Cardiac muscle cell (in vitro differentiated cells and primary cell): ENCODE results near the gene MICALL2. TPM values are rescaled to one million over a fixed set of nuclear protein-coding genes. Genes with fewer than 3 reads are reported as not detected.

Experiments used
- DNase-seq, 2 donors: peaks; one replicate each; pipeline versions ENCODE4 v3.0.0 to v3.0.0-alpha.2; 2010 to 2017; ENCODE audit warnings: low read depth in 1 of 2, low spot score in 1 of 2
- H3K27ac ChIP-seq: fragments of 200-600 bp; sonication (generic); 2 replicates; pipeline ENCODE4 v1.5.1; 2016
- H3K27me3 ChIP-seq: fragments of 200-600 bp; sonication (generic); 2 replicates; pipeline ENCODE4 v1.6.0; 2016; ENCODE audit warnings: control low read depth
- H3K36me3 ChIP-seq: fragments of 200-600 bp; sonication (generic); 2 replicates; pipeline ENCODE4 v1.5.1; 2016; ENCODE audit warnings: control low read depth
- H3K4me1 ChIP-seq: fragments of 200-600 bp; sonication (generic); 2 replicates; pipeline ENCODE4 v1.8.1; 2017; ENCODE audit warnings: low read depth, mild to moderate bottlenecking, mixed run types
- H3K4me3 ChIP-seq: fragments of 200-600 bp; sonication (generic); 2 replicates; pipeline ENCODE4 v1.5.1; 2016; ENCODE audit warnings: mild to moderate bottlenecking
- H3K9me3 ChIP-seq: fragments of 200-600 bp; sonication (generic); 2 replicates; pipeline ENCODE4 v1.5.1; 2017; ENCODE audit warnings: low read depth, mild to moderate bottlenecking, control low read depth
- CTCF ChIP-seq: IDR thresholded peaks from 2 replicates; pipeline ENCODE4 v1.5.1; 2012; ENCODE audit warnings: low read depth, mild to moderate bottlenecking, low read length
- polyA plus RNA-seq: library from polyadenylated mRNA; unstranded; fragments of >200 nt; fragmentation: Nextera tagmentation; extraction: Ambion mirVana; gene quantifications from 2 replicates; pipeline ENCODE4 v1.2.1, GENCODE V29; 2016
- total RNA-seq: library from RNA; depleted of rRNA; stranded (reverse); fragments of >200 nt; gene quantifications from 2 replicates; pipeline ENCODE4 v1.2.3, GENCODE V29; 2016

The MICALL2 gene
- total and polyA plus RNA-seq, 2 experiments from 2014 or later, result 19.5 to 22.0 TPM

- Histone ChIP-seq H3K9me3 (no peaks in the 10 kb centered on the region), H3K27ac (no peak overlapping the region), H3K4me3 (no peak overlapping the region), H3K36me3 (no peaks in the 10 kb centered on the region), H3K27me3 (peaks cover 56% of the 10 kb centered on the region), H3K4me1 (no peaks in the 10 kb centered on the region)
- DNase-seq, result peak in 1 of 2 donors; percentile 4
- TF ChIP-seq CTCF, result no peak
Observed at GRCh38 chr7:1404898-1405548, 54.2 kb downstream of the MICALL2 start.

DNA sequence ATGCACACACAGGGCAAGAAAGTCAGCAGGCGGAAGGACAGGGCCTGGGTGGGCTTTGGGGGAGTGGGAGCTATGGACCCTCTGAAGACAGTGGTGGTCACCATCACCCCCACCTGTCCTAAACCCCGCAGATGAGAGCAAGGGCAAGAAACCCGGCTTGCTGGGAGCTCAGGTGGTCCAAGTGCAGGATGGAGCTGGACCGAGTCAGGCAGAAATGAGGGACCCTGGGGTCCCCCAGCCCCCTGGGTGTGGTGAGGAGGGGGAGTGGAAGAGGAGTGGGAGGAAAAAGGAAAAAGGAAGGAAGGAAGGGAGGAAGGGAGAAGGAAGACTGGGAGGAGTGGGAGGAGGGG, 54.8 kb downstream of the MICALL2 start:
- no peak for TF ChIP-seq CTCF
- DNase-seq, result no peak
- Histone ChIP-seq H3K9me3 (no peaks in the 10 kb centered on the region), H3K27me3 (peaks cover 62% of the 10 kb centered on the region), H3K27ac (no peak overlapping the region), H3K4me3 (no peak overlapping the region), H3K4me1 (no peaks in the 10 kb centered on the region), H3K36me3 (no peaks in the 10 kb centered on the region)

GRCh38 chr7:1403638-1404459, 55.4 kb downstream of the MICALL2 start:
- Histone ChIP-seq H3K36me3 (no peaks in the 10 kb centered on the region), H3K9me3 (no peaks in the 10 kb centered on the region), H3K4me1 (no peaks in the 10 kb centered on the region), H3K27ac (no peak overlapping the region), H3K27me3 (peaks cover 68% of the 10 kb centered on the region), H3K4me3 (peak overlapping the region; percentile 16)
- DNase-seq, result peak; percentile 50 to 74
- TF ChIP-seq CTCF, result peak; percentile 31

- DNase-seq, result no peak
- Histone ChIP-seq H3K27ac (no peak overlapping the region), H3K36me3 (no peaks in the 10 kb centered on the region), H3K4me3 (no peak overlapping the region), H3K9me3 (no peaks in the 10 kb centered on the region), H3K4me1 (no peaks in the 10 kb centered on the region), H3K27me3 (peaks cover 68% of the 10 kb centered on the region)
- no peak for TF ChIP-seq CTCF
Observed at GRCh38 chr7:1402791-1403637, 56.3 kb downstream of the MICALL2 start.

DNA sequence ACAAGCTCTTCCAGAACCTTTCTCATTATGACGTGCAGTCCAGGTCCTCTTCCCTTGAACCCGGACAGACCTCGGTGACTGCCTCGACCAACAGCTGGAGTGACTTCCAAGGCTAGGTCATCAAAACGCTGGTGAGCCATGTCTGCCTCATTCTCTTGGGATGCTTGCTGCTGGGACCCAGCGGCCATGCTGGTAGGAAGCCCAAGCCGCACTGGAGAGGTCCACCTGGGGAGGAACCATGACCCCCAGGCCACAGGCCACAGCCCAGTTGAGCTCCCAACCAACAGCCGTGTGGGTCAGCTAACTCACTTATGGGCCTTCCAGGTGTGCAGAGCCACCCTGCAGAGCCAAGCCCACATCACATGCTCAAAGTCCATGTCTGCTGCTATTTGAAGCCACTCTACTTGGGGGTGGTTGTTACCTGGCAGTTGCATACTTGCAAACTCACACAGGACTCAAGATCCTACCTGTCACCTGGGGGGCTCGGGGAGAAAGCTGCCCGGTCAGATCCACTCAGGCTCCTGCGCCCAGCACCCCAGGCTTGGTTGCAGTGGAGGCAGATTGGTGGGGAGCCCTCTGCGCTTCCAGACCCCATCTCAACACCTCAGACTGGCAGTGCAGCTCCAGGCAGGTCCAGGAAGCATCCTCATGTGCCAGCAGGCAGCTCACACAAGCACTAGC, 57.0 kb downstream of the MICALL2 start:
- Histone ChIP-seq H3K9me3 (no peaks in the 10 kb centered on the region), H3K4me3 (no peak overlapping the region), H3K27ac (no peak overlapping the region), H3K4me1 (no peaks in the 10 kb centered on the region), H3K36me3 (no peaks in the 10 kb centered on the region), H3K27me3 (peaks cover 68% of the 10 kb centered on the region)
- DNase-seq, result no peak
- no peak for TF ChIP-seq CTCF
